H1 (cell line): ENCODE measurements around the gene DCDC2B. TPM values are rescaled to one million over a fixed set of nuclear protein-coding genes. Genes with fewer than 3 reads are reported as not detected.

ENCODE experiments used
- SIX5 ChIP-seq: IDR thresholded peaks from 2 replicates; pipeline ENCODE4 v1.6.1; 2011; ENCODE audit warnings: mild to moderate bottlenecking, low read depth, low read length
- YY1 ChIP-seq: IDR thresholded peaks from 2 replicates; pipeline ENCODE4 v1.6.1; 2011; ENCODE audit warnings: low read depth, mild to moderate bottlenecking, low read length
- polyA plus RNA-seq, 7 experiments: library from polyadenylated mRNA; depleted of rRNA in 3 of 7; stranded (reverse) in 5 of 7; unstranded in 2 of 7; fragments of >200 nt in 5 of 7; fragments of 200-250 nt in 2 of 7; gene quantifications; 1 replicate in 5 of 7; 2 replicates in 1 of 7; 4 replicates in 1 of 7; pipeline versions ENCODE4 v1.2.1 to v1.2.3, GENCODE V29; 2011 to 2013; ENCODE audit warnings: missing spikeins in 2 of 7, mixed read lengths in 2 of 7
- total RNA-seq: library from RNA; stranded (reverse); fragmentation: NEBNext Ultra II Directional; extraction: Animal tissue kit (Norgen Biotek cat#: 25700); gene quantifications from 2 replicates; pipeline ENCODE4 v1.2.1, GENCODE V29; 2021

Gene DCDC2B
- total and polyA plus RNA-seq, 2 of the 8 experiments (the other 6 are each of a cell fraction or from before 2014, with no cell fraction given): not detected

DNA sequence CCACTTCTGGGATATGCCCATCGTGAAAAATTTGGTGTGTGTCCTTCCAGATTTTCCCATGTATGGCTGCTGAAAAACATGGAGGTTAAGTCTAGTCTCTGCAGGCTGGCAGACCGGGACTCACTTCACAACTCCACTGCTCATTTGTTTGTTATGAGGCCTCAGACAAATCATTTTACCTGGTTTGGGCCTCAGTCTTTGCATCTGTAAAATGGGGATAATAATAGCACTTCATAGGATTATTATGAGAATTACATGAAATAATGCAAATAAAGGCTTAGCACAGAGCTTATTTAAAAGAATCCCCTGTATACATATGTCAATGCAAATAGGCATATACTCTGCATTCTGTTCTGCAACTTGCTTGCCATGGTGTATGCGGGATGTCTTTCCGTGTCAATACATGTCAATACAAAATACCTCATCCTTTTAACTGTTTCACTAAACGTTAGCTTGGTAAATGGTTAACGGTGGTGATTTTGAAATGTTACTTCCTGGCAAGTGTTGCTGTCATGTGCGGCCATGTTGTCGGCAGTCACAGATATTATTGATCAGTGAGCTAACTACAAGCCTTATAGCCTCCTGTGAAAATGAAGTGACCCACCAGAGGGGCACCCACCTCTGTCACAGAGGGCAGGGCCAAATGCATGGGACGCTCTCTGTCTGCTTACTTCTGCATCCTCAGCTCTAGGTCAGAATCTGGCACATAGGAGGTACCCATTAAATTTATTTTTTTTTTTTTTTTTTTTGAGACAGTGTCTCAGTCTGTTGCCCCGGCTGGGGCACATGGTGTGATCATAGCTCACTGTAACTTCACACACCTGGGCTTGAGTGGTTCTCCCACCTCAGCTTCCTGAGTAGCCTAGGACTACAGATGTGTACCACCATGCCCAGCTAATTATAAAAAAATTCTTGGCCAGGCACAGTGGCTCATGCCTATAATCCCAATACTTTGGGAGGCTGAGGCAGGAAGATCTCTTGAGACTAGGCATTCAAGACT is 46.5 kb downstream of the DCDC2B start (continued):
- TF ChIP-seq YY1 (no peak), SIX5 (no peak)
